ENCODE data around the gene EXOC2.
"Not testable (repeated sequence)": the region's sequence is repeated elsewhere in the genome, so short reads cannot be mapped to it uniquely, and the experiment has no call there.

Gene EXOC2

GRCh38 chr6:686497-686896, 6.4 kb downstream of the EXOC2 start:
- DNase-seq (ENCODE audit: low read depth, low spot score) = no peak
- no peak overlapping the region for H3K4me3 ChIP-seq (ENCODE audit: low read length)

GRCh38 chr6:684831-685636, 7.9 kb downstream of the EXOC2 start:
- DNase-seq (ENCODE audit: low read depth, low spot score) = no peak
- H3K4me3 ChIP-seq (ENCODE audit: low read length) = no peak overlapping the region

- DNase-seq (ENCODE audit: low read depth, low spot score) = peak; percentile 49
- H3K4me3 ChIP-seq (ENCODE audit: low read length) = no peak overlapping the region
Observed at GRCh38 chr6:683742-684440, 9.0 kb downstream of the EXOC2 start.

GRCh38 chr6:680666-681340, 12.1 kb downstream of the EXOC2 start:
- no peak overlapping the region for H3K4me3 ChIP-seq (ENCODE audit: low read length)
- no peak for DNase-seq (ENCODE audit: low read depth, low spot score)

GRCh38 chr6:680251-680650, 12.7 kb downstream of the EXOC2 start:
- no peak for DNase-seq (ENCODE audit: low read depth, low spot score)
- no peak overlapping the region for H3K4me3 ChIP-seq (ENCODE audit: low read length)

- no peak for DNase-seq (ENCODE audit: low read depth, low spot score)
- no peak overlapping the region for H3K4me3 ChIP-seq (ENCODE audit: low read length)
Observed at GRCh38 chr6:679282-679681, 13.7 kb downstream of the EXOC2 start.

- no peak for DNase-seq (ENCODE audit: low read depth, low spot score)
- no peak overlapping the region for H3K4me3 ChIP-seq (ENCODE audit: low read length)
Observed at GRCh38 chr6:678520-678919, 14.4 kb downstream of the EXOC2 start.

GRCh38 chr6:677919-678318, 15.0 kb downstream of the EXOC2 start:
- no peak overlapping the region for H3K4me3 ChIP-seq (ENCODE audit: low read length)
- DNase-seq (ENCODE audit: low read depth, low spot score) = no peak

GRCh38 chr6:674956-675355, 18.0 kb downstream of the EXOC2 start:
- H3K4me3 ChIP-seq (ENCODE audit: low read length) = no peak overlapping the region
- no peak for DNase-seq (ENCODE audit: low read depth, low spot score)

- H3K4me3 ChIP-seq (ENCODE audit: low read length) = no peak overlapping the region
- DNase-seq (ENCODE audit: low read depth, low spot score) = no peak
Observed at GRCh38 chr6:674406-674805, 18.5 kb downstream of the EXOC2 start.

- DNase-seq (ENCODE audit: low read depth, low spot score) = no peak
Observed at GRCh38 chr6:667253-667927, 25.5 kb downstream of the EXOC2 start.

GRCh38 chr6:665403-666267, 27.3 kb downstream of the EXOC2 start:
- no peak for DNase-seq (ENCODE audit: low read depth, low spot score)
- H3K4me3 ChIP-seq (ENCODE audit: low read length) = no peak overlapping the region

More at GRCh38 chr6:667253-667927, 25.5 kb downstream of the EXOC2 start:
- no peak overlapping the region for H3K4me3 ChIP-seq (ENCODE audit: low read length)

- not testable (repeated sequence) for H3K4me3 ChIP-seq (ENCODE audit: low read length); DNase-seq (ENCODE audit: low read depth, low spot score)
Observed at GRCh38 chr6:663788-664187, 29.2 kb downstream of the EXOC2 start.

- peak; percentile 52 for DNase-seq (ENCODE audit: low read depth, low spot score)
- H3K4me3 ChIP-seq (ENCODE audit: low read length) = no peak overlapping the region
Observed at GRCh38 chr6:659716-660581, 33.0 kb downstream of the EXOC2 start.

- DNase-seq (ENCODE audit: low read depth, low spot score) = no peak
- H3K4me3 ChIP-seq (ENCODE audit: low read length) = no peak overlapping the region
Observed at GRCh38 chr6:658244-658643, 34.7 kb downstream of the EXOC2 start.

GRCh38 chr6:657743-658142, 35.2 kb downstream of the EXOC2 start:
- no peak overlapping the region for H3K4me3 ChIP-seq (ENCODE audit: low read length)
- no peak for DNase-seq (ENCODE audit: low read depth, low spot score)

GRCh38 chr6:656460-657252, 36.3 kb downstream of the EXOC2 start, which contains the start of gene HUS1B:
HUS1B (minus strand) TSS chr6:657100; CDS start chr6:656944, 156 bp downstream.
- no peak for DNase-seq (ENCODE audit: low read depth, low spot score)
- no peak within 1 kb of the TSS for H3K4me3 ChIP-seq (ENCODE audit: low read length)

Data from Jurkat, Clone E6-1 (cell line).